Activated B cell treated with CpG ODN at 0.5 μM for 24 hours (primary cell): ENCODE data around the gene CASP10. TPM values are rescaled to one million over a fixed set of nuclear protein-coding genes. Genes with fewer than 3 reads are reported as not detected.

Experiments used
- ATAC-seq: fragments of 200-7000 bp; cut with Tn5 transposase; one replicate; pipeline ENCODE4 v1.10.0; 2021; ENCODE audit warnings: low read depth, mild to moderate bottlenecking, moderate library complexity
- CTCF ChIA-PET: fragments of 350-600 bp; sonication (Branson Sonifier 250); formaldehyde crosslinking; loops from one replicate; lab custom pipeline; 2021; ENCODE audit warnings: antibody characterized with exemption; lab: Charles Lee
- POLR2A ChIA-PET: fragments of 350-600 bp; sonication (Branson Sonifier 250); formaldehyde crosslinking; loops from one replicate; lab custom pipeline; 2021; ENCODE audit warnings: antibody characterized with exemption; lab: Charles Lee
- DNase-seq: peaks from one replicate; pipeline ENCODE4 v3.0.0; 2022
- H3K27ac Mint-ChIP-seq: one replicate; pipeline ENCODE4 v1.8.0; 2020; ENCODE audit warnings: mixed read lengths
- H3K27me3 Mint-ChIP-seq: one replicate; pipeline ENCODE4 v1.8.0; 2021; ENCODE audit warnings: mixed read lengths
- H3K36me3 Mint-ChIP-seq: one replicate; pipeline ENCODE4 v1.8.0; 2021; ENCODE audit warnings: low read depth, mixed read lengths
- H3K4me1 Mint-ChIP-seq: one replicate; pipeline ENCODE4 v1.8.0; 2021; ENCODE audit warnings: mixed read lengths
- H3K4me3 Mint-ChIP-seq: one replicate; pipeline ENCODE4 v1.8.0; 2020; ENCODE audit warnings: mild to moderate bottlenecking, mixed read lengths
- H3K9me3 Mint-ChIP-seq: one replicate; pipeline ENCODE4 v1.8.0; 2020; ENCODE audit warnings: mixed read lengths
- CTCF ChIP-seq: fragments of 200-600 bp; IDR thresholded peaks from one replicate; pipeline ENCODE4 v1.8.0; 2022; ENCODE audit warnings: antibody characterized with exemption, mild to moderate bottlenecking
- intact Hi-C: fragments of 100-400 bp; cut with micrococcal nuclease; formaldehyde crosslinking; loops from one replicate; pipeline ENCODE4 v1.15.1; 2024
- total RNA-seq: library from RNA; stranded (reverse); gene quantifications from 2 replicates; pipeline ENCODE4 v1.2.3, GENCODE V29; 2022

The CASP10 gene
- total RNA-seq, 1 donor from 2014 or later, result 13.8 TPM

DNA sequence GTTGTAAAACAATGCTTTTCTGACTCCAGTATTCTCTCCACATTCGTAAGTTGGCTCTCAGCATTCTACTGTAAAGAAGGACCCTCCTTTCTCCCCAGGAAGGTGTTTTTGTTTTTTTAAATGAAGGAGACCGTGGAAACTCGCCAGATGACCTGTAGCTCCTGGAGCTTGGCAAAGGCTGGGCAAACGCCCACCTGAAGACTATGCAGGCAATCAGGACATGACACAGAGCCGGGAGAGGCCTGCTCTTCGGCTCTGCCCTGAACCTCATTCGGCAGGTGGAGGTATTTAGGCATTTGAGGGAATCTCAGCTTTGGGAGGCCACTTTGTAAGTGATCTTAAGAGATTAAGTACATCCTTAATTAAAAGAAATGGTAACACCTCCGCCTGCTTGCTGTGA lies 17.4 kb downstream of the CASP10 start:
- Mint-ChIP-seq H3K9me3 (no peaks in the 10 kb centered on the region), H3K27ac (no peak overlapping the region), H3K4me1 (peaks cover 29% of the 10 kb centered on the region), H3K27me3 (no peaks in the 10 kb centered on the region), H3K36me3 (peaks cover 48% of the 10 kb centered on the region), H3K4me3 (no peak overlapping the region)
- CTCF ChIA-PET, result interaction anchor here (1.1 kb wide), 1 partner anchor 17 kb away, joined by 3 read pairs; the partner anchor contains the start of gene CASP10
- DNase-seq (no peak), ATAC-seq (no peak)
- intact Hi-C loops, result no loop called here
- POLR2A ChIA-PET, result no interaction called here
- TF ChIP-seq CTCF, result no peak

GRCh38 chr2:201201371-201201770 lies 18.4 kb downstream of the CASP10 start:
- Mint-ChIP-seq H3K4me3 (no peak overlapping the region), H3K9me3 (no peaks in the 10 kb centered on the region), H3K36me3 (peaks cover 39% of the 10 kb centered on the region), H3K27ac (no peak overlapping the region), H3K27me3 (no peaks in the 10 kb centered on the region), H3K4me1 (peaks cover 22% of the 10 kb centered on the region)
- ATAC-seq (no peak), DNase-seq (no peak)
- intact Hi-C loops, result no loop called here
- ChIA-PET POLR2A (interaction anchor here (0.7 kb wide), 1 partner anchor 986 kb away, joined by 3 read pairs; no protein-coding TSS in a partner anchor), CTCF (interaction anchor here (1.1 kb wide), 1 partner anchor 18 kb away, joined by 3 read pairs; the partner anchor contains the start of gene CASP10)
- TF ChIP-seq CTCF, result no peak

DNA sequence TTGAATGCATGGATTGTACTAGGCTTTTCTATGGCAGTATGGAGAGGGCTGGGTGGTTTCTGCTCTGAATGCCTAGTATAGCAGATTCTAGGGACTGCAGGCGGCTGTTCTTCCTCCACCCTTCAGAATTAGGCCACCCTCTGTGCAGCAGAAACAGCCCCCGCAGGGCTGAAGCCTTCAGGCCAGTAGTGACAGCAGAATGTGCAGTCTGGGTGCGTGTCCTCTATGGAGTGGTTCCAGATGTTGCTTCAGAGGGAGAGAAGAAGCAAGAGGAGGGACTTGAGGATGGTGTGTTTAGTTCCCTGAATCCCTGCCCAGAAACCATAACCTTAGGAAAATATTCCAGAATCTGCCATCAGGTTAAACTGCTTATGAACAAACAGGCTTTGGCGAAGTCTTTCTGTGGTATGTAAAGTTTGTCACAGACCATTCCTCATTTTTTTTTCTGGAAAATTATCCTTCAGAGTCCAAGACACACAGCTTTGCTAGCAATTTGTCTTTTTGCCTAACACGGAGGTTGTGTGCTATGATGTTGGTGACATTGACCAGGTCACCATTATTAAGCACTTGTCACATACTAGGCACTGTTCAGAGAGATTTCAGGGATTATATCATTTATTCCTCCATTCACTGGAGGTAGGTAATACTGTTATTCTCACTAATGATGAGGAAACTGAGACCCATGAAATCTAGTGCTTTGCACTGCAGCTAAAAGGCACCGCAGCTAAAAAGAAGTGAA lies 21.1 kb downstream of the CASP10 start:
- CTCF ChIA-PET, result interaction anchor here (1.4 kb wide), 1 partner anchor 28 kb away, joined by 5 read pairs; no protein-coding TSS in a partner anchor
- intact Hi-C loops, result loop anchor here (1.0 kb wide), 1 partner anchor 10 kb away; no protein-coding TSS in a partner anchor
- no peaks in the 10 kb centered on the region for H3K9me3 Mint-ChIP-seq
- no peak for TF ChIP-seq CTCF
- no peak overlapping the region for H3K4me3 Mint-ChIP-seq
- no peak for ATAC-seq
- H3K36me3 Mint-ChIP-seq, result peaks cover 33% of the 10 kb centered on the region
- H3K27me3 Mint-ChIP-seq, result no peaks in the 10 kb centered on the region
- no peak overlapping the region for H3K27ac Mint-ChIP-seq
- peaks cover 28% of the 10 kb centered on the region for H3K4me1 Mint-ChIP-seq
- POLR2A ChIA-PET, result interaction anchor here (0.6 to 1.0 kb wide), 3 partner anchors 12 to 1388 kb away, joined by 3 to 4 read pairs (median 3); partner anchors contain the start of gene CLK1
- no peak for DNase-seq

DNA sequence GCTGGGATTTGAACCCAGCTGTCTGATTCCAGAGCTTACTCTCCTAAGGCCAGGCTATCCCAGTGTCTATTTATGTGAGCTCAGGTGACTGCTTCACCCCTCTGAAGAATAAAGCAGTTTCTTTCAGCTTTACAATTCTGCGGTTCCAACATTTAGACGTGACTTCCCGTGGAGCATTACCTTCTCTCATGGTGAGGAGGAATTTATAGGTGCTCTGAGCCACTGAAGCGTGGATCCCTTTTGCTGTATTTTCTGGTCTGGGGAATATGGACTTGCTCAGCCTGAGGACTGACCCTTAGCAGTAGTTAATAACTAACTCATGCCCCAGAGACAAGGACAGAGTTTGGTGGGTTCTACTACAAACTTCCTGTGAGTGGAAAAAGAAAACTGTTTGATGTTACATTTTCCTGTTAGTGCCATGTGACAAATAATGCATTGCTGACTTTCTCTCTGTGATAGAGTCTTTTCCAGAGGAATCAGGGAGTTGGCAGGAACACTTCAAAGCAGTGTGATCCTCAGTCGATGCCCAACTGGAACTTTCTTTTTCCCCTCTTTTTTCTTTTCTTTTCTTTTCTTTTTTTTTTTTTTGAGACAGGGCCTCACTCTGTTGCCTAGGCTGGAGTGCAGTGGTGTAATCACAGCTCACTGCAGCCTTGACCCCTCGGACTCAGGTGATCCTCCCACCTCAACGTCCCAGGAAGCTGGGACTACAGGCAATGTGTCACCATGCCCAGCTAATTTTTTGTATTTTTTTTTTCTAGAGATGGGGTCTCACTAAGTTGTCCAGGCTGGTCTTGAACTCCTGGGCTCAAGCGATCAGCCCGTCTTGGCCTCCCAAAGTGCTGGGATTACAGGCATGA lies 21.9 kb downstream of the CASP10 start:
- Mint-ChIP-seq H3K4me1 (peaks cover 36% of the 10 kb centered on the region), H3K4me3 (no peak overlapping the region), H3K27me3 (no peaks in the 10 kb centered on the region), H3K36me3 (peaks cover 30% of the 10 kb centered on the region), H3K27ac (no peak overlapping the region), H3K9me3 (no peaks in the 10 kb centered on the region)
- CTCF ChIA-PET, result interaction anchor here (1.4 kb wide), 1 partner anchor 27 kb away, joined by 5 read pairs; no protein-coding TSS in a partner anchor
- intact Hi-C loops, result loop anchor here (1.0 kb wide), 1 partner anchor 11 kb away; no protein-coding TSS in a partner anchor
- DNase-seq (no peak), ATAC-seq (no peak)
- POLR2A ChIA-PET, result interaction anchor here (0.6 to 1.0 kb wide), 4 partner anchors 12 to 1387 kb away, joined by 3 to 8 read pairs (median 4); partner anchors contain the start of gene CLK1
- no peak for TF ChIP-seq CTCF
